CD4-positive, alpha-beta T cell (primary cell): ENCODE data around the gene DHCR7. TPM values are rescaled to one million over a fixed set of nuclear protein-coding genes. Genes with fewer than 3 reads are reported as not detected.

ENCODE experiments used
- ATAC-seq: fragments of 200-7000 bp; cut with Tn5 transposase; one replicate; pipeline ENCODE4 v1.10.0; 2022; ENCODE audit warnings: mild to moderate bottlenecking; ENCODE audit not compliant: poor library complexity
- CTCF ChIA-PET: fragments of 350-600 bp; sonication (Branson Sonifier 250); formaldehyde crosslinking; loops from one replicate; lab custom pipeline; 2021; ENCODE audit warnings: antibody characterized with exemption, inconsistent platforms; lab: Charles Lee
- POLR2A ChIA-PET: fragments of 350-600 bp; sonication (Branson Sonifier 250); formaldehyde crosslinking; loops from one replicate; lab custom pipeline; 2021; ENCODE audit warnings: antibody characterized with exemption, inconsistent platforms; lab: Charles Lee
- DNase-seq, 14 experiments: peaks; one replicate each; pipeline ENCODE4 v3.0.0-alpha.2; 2013 to 2020; ENCODE audit warnings: mixed read lengths in 2 of 14
- H3K27ac ChIP-seq, 2 donors: one replicate each; pipeline versions ENCODE4 v1.5.1 to v1.7.0; 2013; ENCODE audit warnings: low read length in 2 of 2, low read depth in 1 of 2, mild to moderate bottlenecking in 1 of 2
- H3K27me3 ChIP-seq, 2 experiments: 1 replicate in 1 of 2; 2 replicates in 1 of 2; pipeline versions ENCODE4 v1.6.1 to v1.7.0; 2013; ENCODE audit warnings: low read length in 2 of 2, control low read depth in 1 of 2, mild to moderate bottlenecking in 1 of 2, moderate library complexity in 1 of 2; ENCODE audit not compliant: insufficient read depth in 2 of 2, control insufficient read depth in 1 of 2
- H3K36me3 ChIP-seq: one replicate; pipeline ENCODE4 v1.6.1; 2013; ENCODE audit warnings: low read length, control low read depth; ENCODE audit not compliant: insufficient read depth
- H3K4me1 ChIP-seq: one replicate; pipeline ENCODE4 v1.6.1; 2013; ENCODE audit warnings: low read length, control low read depth; ENCODE audit not compliant: insufficient read depth
- H3K4me3 ChIP-seq: one replicate; pipeline ENCODE4 v1.5.1; 2013; ENCODE audit warnings: mild to moderate bottlenecking, low read length, moderate library complexity
- H3K9me3 ChIP-seq, 2 experiments: 1 replicate in 1 of 2; 2 replicates in 1 of 2; pipeline versions ENCODE4 v1.6.1 to v1.7.0; 2013; ENCODE audit warnings: low read length in 2 of 2, mild to moderate bottlenecking in 2 of 2, control low read depth in 1 of 2, moderate library complexity in 1 of 2; ENCODE audit not compliant: control insufficient read depth in 1 of 2, insufficient read depth in 1 of 2
- H3K27ac Mint-ChIP-seq: one replicate; pipeline ENCODE4 v1.8.0; 2020; ENCODE audit warnings: mixed read lengths
- H3K27me3 Mint-ChIP-seq: one replicate; pipeline ENCODE4 v1.8.0; 2021; ENCODE audit warnings: mixed read lengths
- H3K36me3 Mint-ChIP-seq: one replicate; pipeline ENCODE4 v1.8.0; 2021; ENCODE audit warnings: low read depth, mixed read lengths
- H3K4me1 Mint-ChIP-seq: one replicate; pipeline ENCODE4 v1.8.0; 2021; ENCODE audit warnings: low read depth, mixed read lengths
- H3K4me3 Mint-ChIP-seq: one replicate; pipeline ENCODE4 v1.8.0; 2020; ENCODE audit warnings: mild to moderate bottlenecking, mixed read lengths
- H3K9me3 Mint-ChIP-seq: one replicate; pipeline ENCODE4 v1.8.0; 2020; ENCODE audit warnings: mixed read lengths
- intact Hi-C, 2 experiments: fragments of 100-400 bp; cut with DNase I in 1 of 2; cut with micrococcal nuclease in 1 of 2; formaldehyde crosslinking; loops; one replicate each; pipeline versions ENCODE4 v1.15.1 to v1.9.0; 2023 to 2025; cut with DNase I, micrococcal nuclease
- total RNA-seq, 174 experiments: library from RNA in 2 of 174; stranded (reverse) in 2 of 174; gene quantifications; one replicate each; pipeline ENCODE4 v1.2.3 and lab custom pipeline; 2021 to 2026
- TF ChIP-seq, protein P1 (sequence below): fragments of 200-600 bp; IDR thresholded peaks from one replicate; pipeline ENCODE4 v1.8.0; 2022; ENCODE audit warnings: antibody characterized with exemption, mild to moderate bottlenecking

DHCR7 gene
- total RNA-seq, 2 experiments from 2014 or later = 30.2 to 30.6 TPM

DNA sequence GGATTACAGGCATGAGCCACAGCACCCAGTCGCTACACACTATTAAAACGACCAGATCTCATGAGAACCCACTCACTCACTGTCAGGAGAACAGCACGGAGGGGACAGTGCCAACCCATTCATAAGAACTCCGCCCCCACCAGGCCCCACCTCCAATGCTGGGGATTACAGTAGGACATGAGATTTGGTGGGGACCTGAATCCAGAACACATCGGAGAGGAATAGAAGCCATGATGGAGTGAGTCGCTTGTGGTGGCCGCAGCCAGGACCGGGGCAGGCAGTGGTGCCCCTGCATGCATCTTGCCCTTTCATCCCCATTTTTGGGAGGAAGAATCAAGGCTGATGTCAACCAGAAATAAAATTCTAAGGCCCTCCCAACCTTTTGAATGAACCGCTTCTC lies 13.5 kb upstream of the DHCR7 start:
- no peak overlapping the region for H3K4me3 Mint-ChIP-seq
- H3K36me3 Mint-ChIP-seq = peaks cover 98% of the 10 kb centered on the region
- H3K27me3 Mint-ChIP-seq = no peaks in the 10 kb centered on the region
- H3K27ac ChIP-seq = no peak overlapping the region
- H3K9me3 ChIP-seq = no peaks in the 10 kb centered on the region
- intact Hi-C loops = no loop called here
- H3K4me1 Mint-ChIP-seq = no peaks in the 10 kb centered on the region
- ChIA-PET CTCF (no interaction called here), POLR2A (no interaction called here)
- H3K9me3 Mint-ChIP-seq = no peaks in the 10 kb centered on the region
- TF ChIP-seq, protein P1, sequence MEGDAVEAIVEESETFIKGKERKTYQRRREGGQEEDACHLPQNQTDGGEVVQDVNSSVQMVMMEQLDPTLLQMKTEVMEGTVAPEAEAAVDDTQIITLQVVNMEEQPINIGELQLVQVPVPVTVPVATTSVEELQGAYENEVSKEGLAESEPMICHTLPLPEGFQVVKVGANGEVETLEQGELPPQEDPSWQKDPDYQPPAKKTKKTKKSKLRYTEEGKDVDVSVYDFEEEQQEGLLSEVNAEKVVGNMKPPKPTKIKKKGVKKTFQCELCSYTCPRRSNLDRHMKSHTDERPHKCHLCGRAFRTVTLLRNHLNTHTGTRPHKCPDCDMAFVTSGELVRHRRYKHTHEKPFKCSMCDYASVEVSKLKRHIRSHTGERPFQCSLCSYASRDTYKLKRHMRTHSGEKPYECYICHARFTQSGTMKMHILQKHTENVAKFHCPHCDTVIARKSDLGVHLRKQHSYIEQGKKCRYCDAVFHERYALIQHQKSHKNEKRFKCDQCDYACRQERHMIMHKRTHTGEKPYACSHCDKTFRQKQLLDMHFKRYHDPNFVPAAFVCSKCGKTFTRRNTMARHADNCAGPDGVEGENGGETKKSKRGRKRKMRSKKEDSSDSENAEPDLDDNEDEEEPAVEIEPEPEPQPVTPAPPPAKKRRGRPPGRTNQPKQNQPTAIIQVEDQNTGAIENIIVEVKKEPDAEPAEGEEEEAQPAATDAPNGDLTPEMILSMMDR = no peak
- H3K4me3 ChIP-seq = no peak overlapping the region
- no peak overlapping the region for H3K27ac Mint-ChIP-seq
- no peak for DNase-seq
- no peak for ATAC-seq
- peaks cover 2% of the 10 kb centered on the region for H3K4me1 ChIP-seq
- no peaks in the 10 kb centered on the region for H3K27me3 ChIP-seq
- H3K36me3 ChIP-seq = peaks cover 85% of the 10 kb centered on the region

DNA sequence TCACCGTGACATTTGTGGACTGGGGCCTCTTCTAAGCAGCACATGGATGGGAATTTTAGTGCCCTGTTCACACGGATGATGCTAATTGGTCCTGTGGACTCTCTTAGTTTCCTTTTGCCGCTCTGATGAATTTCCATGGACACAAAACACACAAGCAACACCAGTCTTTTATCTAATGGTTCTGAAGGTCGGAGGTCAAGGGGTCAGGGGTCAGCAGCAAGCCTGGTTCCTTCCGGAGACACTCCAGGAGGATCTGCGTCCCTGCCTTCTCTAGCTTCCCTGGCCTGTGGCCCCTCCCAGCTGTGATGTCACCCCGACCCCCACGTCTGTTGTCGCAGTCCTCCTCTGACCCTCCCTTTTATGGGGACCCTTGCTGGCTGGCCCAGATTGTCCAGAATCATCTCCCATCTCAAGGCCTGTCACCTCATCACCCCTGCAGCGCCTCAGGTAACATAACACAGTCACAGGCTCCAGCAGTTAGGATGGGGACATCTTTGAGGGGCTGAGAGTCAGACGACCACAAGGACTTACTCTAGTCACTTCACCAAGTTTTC lies 11.7 kb upstream of the DHCR7 start:
- no peak overlapping the region for H3K4me3 ChIP-seq
- Mint-ChIP-seq H3K27me3 (no peaks in the 10 kb centered on the region), H3K4me3 (no peak overlapping the region), H3K9me3 (no peaks in the 10 kb centered on the region), H3K36me3 (peaks cover 98% of the 10 kb centered on the region), H3K4me1 (peaks cover 14% of the 10 kb centered on the region), H3K27ac (no peak overlapping the region)
- DNase-seq = no peak
- ChIA-PET CTCF (no interaction called here), POLR2A (no interaction called here)
- H3K9me3 ChIP-seq = no peaks in the 10 kb centered on the region
- H3K27me3 ChIP-seq = no peaks in the 10 kb centered on the region
- intact Hi-C loops = loop anchor here in 1 of 2 experiments (10.0 kb wide), 2 partner anchors 765 to 1065 kb away; partner anchors contain the start of genes CTTN and INPPL1
- no peak overlapping the region for H3K27ac ChIP-seq
- no peak for ATAC-seq
- TF ChIP-seq, protein P1 = no peak
- H3K36me3 ChIP-seq = peaks cover 91% of the 10 kb centered on the region
- peaks cover 6% of the 10 kb centered on the region for H3K4me1 ChIP-seq

DNA sequence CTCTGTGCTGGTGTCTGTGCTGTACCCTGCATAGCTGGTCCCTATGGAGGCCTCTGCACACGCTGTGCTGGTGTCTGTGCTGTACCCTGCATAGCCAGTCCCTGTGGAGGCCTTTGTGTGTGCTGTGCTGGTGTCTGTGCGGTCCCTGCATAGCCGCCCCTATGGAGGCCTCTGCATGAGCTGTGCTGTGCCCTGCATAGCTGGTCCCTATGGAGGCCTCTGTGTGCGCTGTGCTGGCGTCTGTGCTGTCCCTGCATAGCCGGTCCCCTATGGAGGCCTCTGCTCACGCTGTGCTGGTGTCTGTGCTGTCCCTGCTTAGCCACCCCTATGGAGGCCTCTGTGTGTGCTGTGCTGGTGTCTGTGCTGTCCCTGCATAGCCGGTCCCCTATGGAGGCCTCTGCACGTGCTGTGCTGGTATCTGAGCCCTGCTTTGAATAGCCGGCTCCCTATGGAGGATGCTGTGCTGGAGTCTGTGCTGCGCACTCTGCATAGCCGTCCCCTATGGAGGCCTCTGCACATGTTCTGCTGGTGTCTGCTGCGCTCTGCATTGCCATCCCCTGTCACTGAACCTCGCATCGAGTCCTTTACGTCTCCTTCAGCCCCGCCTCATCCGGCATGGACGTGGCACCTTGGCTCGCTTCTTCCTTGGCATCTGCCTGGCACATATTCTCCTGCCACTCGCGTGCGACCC lies 11.0 kb upstream of the DHCR7 start:
- Histone ChIP-seq H3K4me1 (peaks cover 13% of the 10 kb centered on the region), H3K4me3 (no peak overlapping the region), H3K36me3 (peaks cover 90% of the 10 kb centered on the region), H3K27ac (no peak overlapping the region), H3K9me3 (no peaks in the 10 kb centered on the region), H3K27me3 (no peaks in the 10 kb centered on the region)
- TF ChIP-seq, protein P1 = no peak
- Mint-ChIP-seq H3K4me3 (no peak overlapping the region), H3K9me3 (no peaks in the 10 kb centered on the region), H3K27ac (no peak overlapping the region), H3K27me3 (no peaks in the 10 kb centered on the region), H3K36me3 (peaks cover 96% of the 10 kb centered on the region), H3K4me1 (peaks cover 19% of the 10 kb centered on the region)
- ChIA-PET POLR2A (no interaction called here), CTCF (no interaction called here)
- DNase-seq = no peak
- intact Hi-C loops = loop anchor here in 1 of 2 experiments (10.0 kb wide), 2 partner anchors 766 to 1064 kb away; partner anchors contain the start of genes CTTN and INPPL1
- no peak for ATAC-seq
